HG03159 (cell line): Measurements from ENCODE around the gene RTP3.
"Not testable (repeated sequence)": the region's sequence is repeated elsewhere in the genome, so short reads cannot be mapped to it uniquely, and the experiment has no call there.

ENCODE experiments used
- ATAC-seq: cut with Tn5 transposase; IDR thresholded peaks from one replicate; pipeline ENCODE4 v1.9.1; 2021; ENCODE audit warnings: mild to moderate bottlenecking, moderate library complexity; ENCODE audit not compliant: unreplicated experiment

Gene RTP3

GRCh38 chr3:46490338-46491084 is 7.3 kb upstream of the RTP3 start:
- ATAC-seq: no peak

- no peak for ATAC-seq
Measured at GRCh38 chr3:46491089-46492070, 6.4 kb upstream of the RTP3 start.

- no peak for ATAC-seq
Measured at GRCh38 chr3:46492890-46493547, 4.8 kb upstream of the RTP3 start.

GRCh38 chr3:46494491-46494890 is 3.3 kb upstream of the RTP3 start:
- not testable (repeated sequence) for ATAC-seq

GRCh38 chr3:46495901-46496456 is 1.8 kb upstream of the RTP3 start:
- ATAC-seq: no peak

GRCh38 chr3:46496746-46497555 is 825 bp upstream of the RTP3 start:
- ATAC-seq: no peak

GRCh38 chr3:46498916-46499519 is 1.2 kb downstream of the RTP3 start:
- ATAC-seq: no peak

- no peak for ATAC-seq
Measured at GRCh38 chr3:46500656-46501635, 3.2 kb downstream of the RTP3 start.

GRCh38 chr3:46501702-46502101 is 3.9 kb downstream of the RTP3 start:
- ATAC-seq: no peak

- no peak for ATAC-seq
Measured at GRCh38 chr3:46503200-46503874, 5.6 kb downstream of the RTP3 start.

GRCh38 chr3:46504789-46505188 is 7.0 kb downstream of the RTP3 start:
- no peak for ATAC-seq

- ATAC-seq: no peak
Measured at GRCh38 chr3:46505953-46506352, 8.2 kb downstream of the RTP3 start.

- ATAC-seq: no peak
Measured at GRCh38 chr3:46506526-46506925, 8.8 kb downstream of the RTP3 start.

- ATAC-seq: no peak
Measured at GRCh38 chr3:46508850-46509591, 11.2 kb downstream of the RTP3 start.

- ATAC-seq: no peak
Measured at GRCh38 chr3:46509661-46510187, 11.9 kb downstream of the RTP3 start.

- ATAC-seq: no peak
Measured at GRCh38 chr3:46512191-46512749, 14.5 kb downstream of the RTP3 start.

- ATAC-seq: no peak
Measured at GRCh38 chr3:46516521-46516920, 18.7 kb downstream of the RTP3 start.
